CD4-positive, alpha-beta T cell (primary cell): Measurements from ENCODE around the gene ROR1. TPM values are rescaled to one million over a fixed set of nuclear protein-coding genes. Genes with fewer than 3 reads are reported as not detected.

Source experiments
- ATAC-seq: fragments of 200-7000 bp; cut with Tn5 transposase; one replicate; pipeline ENCODE4 v1.10.0; 2022; ENCODE audit warnings: mild to moderate bottlenecking; ENCODE audit not compliant: poor library complexity
- CTCF ChIA-PET: fragments of 350-600 bp; sonication (Branson Sonifier 250); formaldehyde crosslinking; loops from one replicate; lab custom pipeline; 2021; ENCODE audit warnings: antibody characterized with exemption, inconsistent platforms; lab: Charles Lee
- POLR2A ChIA-PET: fragments of 350-600 bp; sonication (Branson Sonifier 250); formaldehyde crosslinking; loops from one replicate; lab custom pipeline; 2021; ENCODE audit warnings: antibody characterized with exemption, inconsistent platforms; lab: Charles Lee
- DNase-seq, 14 experiments: peaks; one replicate each; pipeline ENCODE4 v3.0.0-alpha.2; 2013 to 2020; ENCODE audit warnings: mixed read lengths in 2 of 14
- H3K27ac ChIP-seq, 2 donors: one replicate each; pipeline versions ENCODE4 v1.5.1 to v1.7.0; 2013; ENCODE audit warnings: low read length in 2 of 2, low read depth in 1 of 2, mild to moderate bottlenecking in 1 of 2
- H3K27me3 ChIP-seq, 2 experiments: 1 replicate in 1 of 2; 2 replicates in 1 of 2; pipeline versions ENCODE4 v1.6.1 to v1.7.0; 2013; ENCODE audit warnings: low read length in 2 of 2, control low read depth in 1 of 2, mild to moderate bottlenecking in 1 of 2, moderate library complexity in 1 of 2; ENCODE audit not compliant: insufficient read depth in 2 of 2, control insufficient read depth in 1 of 2
- H3K36me3 ChIP-seq: one replicate; pipeline ENCODE4 v1.6.1; 2013; ENCODE audit warnings: low read length, control low read depth; ENCODE audit not compliant: insufficient read depth
- H3K4me1 ChIP-seq: one replicate; pipeline ENCODE4 v1.6.1; 2013; ENCODE audit warnings: low read length, control low read depth; ENCODE audit not compliant: insufficient read depth
- H3K4me3 ChIP-seq: one replicate; pipeline ENCODE4 v1.5.1; 2013; ENCODE audit warnings: mild to moderate bottlenecking, low read length, moderate library complexity
- H3K9me3 ChIP-seq, 2 experiments: 1 replicate in 1 of 2; 2 replicates in 1 of 2; pipeline versions ENCODE4 v1.6.1 to v1.7.0; 2013; ENCODE audit warnings: low read length in 2 of 2, mild to moderate bottlenecking in 2 of 2, control low read depth in 1 of 2, moderate library complexity in 1 of 2; ENCODE audit not compliant: control insufficient read depth in 1 of 2, insufficient read depth in 1 of 2
- H3K27ac Mint-ChIP-seq: one replicate; pipeline ENCODE4 v1.8.0; 2020; ENCODE audit warnings: mixed read lengths
- H3K27me3 Mint-ChIP-seq: one replicate; pipeline ENCODE4 v1.8.0; 2021; ENCODE audit warnings: mixed read lengths
- H3K36me3 Mint-ChIP-seq: one replicate; pipeline ENCODE4 v1.8.0; 2021; ENCODE audit warnings: low read depth, mixed read lengths
- H3K4me1 Mint-ChIP-seq: one replicate; pipeline ENCODE4 v1.8.0; 2021; ENCODE audit warnings: low read depth, mixed read lengths
- H3K4me3 Mint-ChIP-seq: one replicate; pipeline ENCODE4 v1.8.0; 2020; ENCODE audit warnings: mild to moderate bottlenecking, mixed read lengths
- H3K9me3 Mint-ChIP-seq: one replicate; pipeline ENCODE4 v1.8.0; 2020; ENCODE audit warnings: mixed read lengths
- intact Hi-C, 2 experiments: fragments of 100-400 bp; cut with DNase I in 1 of 2; cut with micrococcal nuclease in 1 of 2; formaldehyde crosslinking; loops; one replicate each; pipeline versions ENCODE4 v1.15.1 to v1.9.0; 2023 to 2025; cut with DNase I, micrococcal nuclease
- total RNA-seq, 174 experiments: library from RNA in 2 of 174; stranded (reverse) in 2 of 174; gene quantifications; one replicate each; pipeline ENCODE4 v1.2.3 and lab custom pipeline; 2021 to 2026
- TF ChIP-seq, protein P1 (sequence below): fragments of 200-600 bp; IDR thresholded peaks from one replicate; pipeline ENCODE4 v1.8.0; 2022; ENCODE audit warnings: antibody characterized with exemption, mild to moderate bottlenecking

Gene ROR1
- total RNA-seq, 2 experiments from 2014 or later = not detected

DNA sequence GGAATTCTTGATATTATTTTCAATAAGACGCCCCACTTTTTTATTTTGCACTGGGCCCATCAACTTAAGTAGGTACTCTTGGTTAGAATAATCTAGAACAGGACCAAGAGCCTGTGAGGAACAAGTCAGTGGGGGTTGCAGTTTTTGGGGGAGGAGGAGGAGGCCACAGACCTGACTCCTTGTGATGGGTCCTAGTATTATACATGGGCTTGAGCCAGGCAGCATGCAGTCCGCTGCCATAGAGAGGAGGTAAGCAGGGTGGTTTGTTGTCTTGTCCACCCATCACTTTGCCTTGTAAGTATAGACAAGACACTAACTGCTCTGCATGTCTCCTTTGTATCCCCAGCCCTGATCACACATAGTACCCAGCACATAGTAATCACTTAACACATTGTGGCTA, 24.5 kb downstream of the ROR1 start:
- Histone ChIP-seq H3K4me3 (no peak overlapping the region), H3K9me3 (no peaks in the 10 kb centered on the region), H3K27ac (no peak overlapping the region), H3K27me3 (peaks cover 0 to 4% of the 10 kb centered on the region in 2 experiments), H3K36me3 (no peaks in the 10 kb centered on the region), H3K4me1 (no peaks in the 10 kb centered on the region)
- ChIA-PET CTCF (no interaction called here), POLR2A (no interaction called here)
- ATAC-seq (no peak), DNase-seq (no peak)
- H3K4me1 Mint-ChIP-seq = no peaks in the 10 kb centered on the region
- intact Hi-C loops = no loop called here
- H3K27ac Mint-ChIP-seq = no peak overlapping the region
- no peaks in the 10 kb centered on the region for H3K27me3 Mint-ChIP-seq
- H3K36me3 Mint-ChIP-seq = no peaks in the 10 kb centered on the region
- TF ChIP-seq, protein P1, sequence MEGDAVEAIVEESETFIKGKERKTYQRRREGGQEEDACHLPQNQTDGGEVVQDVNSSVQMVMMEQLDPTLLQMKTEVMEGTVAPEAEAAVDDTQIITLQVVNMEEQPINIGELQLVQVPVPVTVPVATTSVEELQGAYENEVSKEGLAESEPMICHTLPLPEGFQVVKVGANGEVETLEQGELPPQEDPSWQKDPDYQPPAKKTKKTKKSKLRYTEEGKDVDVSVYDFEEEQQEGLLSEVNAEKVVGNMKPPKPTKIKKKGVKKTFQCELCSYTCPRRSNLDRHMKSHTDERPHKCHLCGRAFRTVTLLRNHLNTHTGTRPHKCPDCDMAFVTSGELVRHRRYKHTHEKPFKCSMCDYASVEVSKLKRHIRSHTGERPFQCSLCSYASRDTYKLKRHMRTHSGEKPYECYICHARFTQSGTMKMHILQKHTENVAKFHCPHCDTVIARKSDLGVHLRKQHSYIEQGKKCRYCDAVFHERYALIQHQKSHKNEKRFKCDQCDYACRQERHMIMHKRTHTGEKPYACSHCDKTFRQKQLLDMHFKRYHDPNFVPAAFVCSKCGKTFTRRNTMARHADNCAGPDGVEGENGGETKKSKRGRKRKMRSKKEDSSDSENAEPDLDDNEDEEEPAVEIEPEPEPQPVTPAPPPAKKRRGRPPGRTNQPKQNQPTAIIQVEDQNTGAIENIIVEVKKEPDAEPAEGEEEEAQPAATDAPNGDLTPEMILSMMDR = no peak
- no peak overlapping the region for H3K4me3 Mint-ChIP-seq
- no peaks in the 10 kb centered on the region for H3K9me3 Mint-ChIP-seq

DNA sequence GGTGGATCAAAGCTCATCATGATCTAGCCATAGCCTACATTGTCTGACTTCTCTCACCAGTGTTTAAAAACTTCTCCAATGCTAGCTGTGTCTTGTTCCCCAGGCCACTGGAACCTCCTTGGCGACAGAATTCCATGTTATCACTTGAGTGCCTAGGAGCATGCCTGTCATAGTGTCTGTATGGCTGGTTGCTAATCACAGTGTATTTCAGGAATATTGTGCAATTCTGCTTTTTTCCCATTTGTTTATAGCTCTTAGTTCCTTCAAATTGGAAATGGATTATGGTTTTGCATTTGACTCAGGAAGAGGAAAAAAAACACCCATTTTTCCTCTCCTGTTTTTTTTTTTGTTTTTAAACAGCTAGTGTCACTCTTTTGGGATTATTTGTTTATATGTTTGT, 25.5 kb downstream of the ROR1 start:
- Histone ChIP-seq H3K27me3 (peaks cover 0 to 4% of the 10 kb centered on the region in 2 experiments), H3K4me1 (no peaks in the 10 kb centered on the region), H3K27ac (no peak overlapping the region), H3K4me3 (no peak overlapping the region), H3K36me3 (no peaks in the 10 kb centered on the region), H3K9me3 (no peaks in the 10 kb centered on the region)
- H3K4me3 Mint-ChIP-seq = no peak overlapping the region
- ATAC-seq (no peak), DNase-seq (no peak)
- CTCF ChIA-PET = no interaction called here
- no peaks in the 10 kb centered on the region for H3K9me3 Mint-ChIP-seq
- no peaks in the 10 kb centered on the region for H3K36me3 Mint-ChIP-seq
- POLR2A ChIA-PET = no interaction called here
- H3K27me3 Mint-ChIP-seq = no peaks in the 10 kb centered on the region
- TF ChIP-seq, protein P1 = no peak
- H3K4me1 Mint-ChIP-seq = no peaks in the 10 kb centered on the region
- no peak overlapping the region for H3K27ac Mint-ChIP-seq
- intact Hi-C loops = no loop called here

DNA sequence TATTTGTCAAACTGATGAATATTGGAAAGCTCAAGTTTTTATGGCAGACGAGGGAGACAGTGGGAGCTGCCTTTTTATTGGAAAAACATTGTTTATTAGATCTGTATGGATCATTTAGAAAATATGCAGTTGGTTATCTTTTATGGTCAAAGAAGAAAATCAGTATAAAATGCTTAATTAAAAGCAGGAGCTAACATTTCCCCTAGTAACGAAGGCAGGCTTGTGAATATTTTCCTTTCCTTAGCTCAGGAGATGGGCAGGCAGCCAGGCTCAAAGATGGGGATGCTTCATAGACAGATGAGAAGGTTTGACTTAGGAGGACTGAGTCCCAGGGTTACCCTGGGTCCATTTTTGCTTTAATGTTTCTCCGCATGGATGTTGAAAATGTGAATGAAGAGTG, 26.0 kb downstream of the ROR1 start:
- CTCF ChIA-PET = no interaction called here

More for the DNA sequence above, 26.0 kb downstream of the ROR1 start:
- H3K27ac Mint-ChIP-seq = no peak overlapping the region
- Histone ChIP-seq H3K9me3 (no peaks in the 10 kb centered on the region), H3K27ac (no peak overlapping the region), H3K36me3 (no peaks in the 10 kb centered on the region), H3K27me3 (peaks cover 0 to 4% of the 10 kb centered on the region in 2 experiments), H3K4me3 (no peak overlapping the region), H3K4me1 (no peaks in the 10 kb centered on the region)
- no peaks in the 10 kb centered on the region for H3K9me3 Mint-ChIP-seq
- H3K36me3 Mint-ChIP-seq = no peaks in the 10 kb centered on the region
- no peak overlapping the region for H3K4me3 Mint-ChIP-seq
- POLR2A ChIA-PET = no interaction called here
- DNase-seq = no peak
- H3K27me3 Mint-ChIP-seq = no peaks in the 10 kb centered on the region
- intact Hi-C loops = no loop called here
- no peak for ATAC-seq
- H3K4me1 Mint-ChIP-seq = no peaks in the 10 kb centered on the region
- TF ChIP-seq, protein P1 = no peak
